Left forelimb (tissue), 1 donor: ENCODE data around the gene TOP1.

ENCODE experiments used
- DNase-seq: peaks from one replicate; pipeline ENCODE4 v3.0.0-alpha.2; 2018; ENCODE audit warnings: low spot score

The TOP1 gene

DNA sequence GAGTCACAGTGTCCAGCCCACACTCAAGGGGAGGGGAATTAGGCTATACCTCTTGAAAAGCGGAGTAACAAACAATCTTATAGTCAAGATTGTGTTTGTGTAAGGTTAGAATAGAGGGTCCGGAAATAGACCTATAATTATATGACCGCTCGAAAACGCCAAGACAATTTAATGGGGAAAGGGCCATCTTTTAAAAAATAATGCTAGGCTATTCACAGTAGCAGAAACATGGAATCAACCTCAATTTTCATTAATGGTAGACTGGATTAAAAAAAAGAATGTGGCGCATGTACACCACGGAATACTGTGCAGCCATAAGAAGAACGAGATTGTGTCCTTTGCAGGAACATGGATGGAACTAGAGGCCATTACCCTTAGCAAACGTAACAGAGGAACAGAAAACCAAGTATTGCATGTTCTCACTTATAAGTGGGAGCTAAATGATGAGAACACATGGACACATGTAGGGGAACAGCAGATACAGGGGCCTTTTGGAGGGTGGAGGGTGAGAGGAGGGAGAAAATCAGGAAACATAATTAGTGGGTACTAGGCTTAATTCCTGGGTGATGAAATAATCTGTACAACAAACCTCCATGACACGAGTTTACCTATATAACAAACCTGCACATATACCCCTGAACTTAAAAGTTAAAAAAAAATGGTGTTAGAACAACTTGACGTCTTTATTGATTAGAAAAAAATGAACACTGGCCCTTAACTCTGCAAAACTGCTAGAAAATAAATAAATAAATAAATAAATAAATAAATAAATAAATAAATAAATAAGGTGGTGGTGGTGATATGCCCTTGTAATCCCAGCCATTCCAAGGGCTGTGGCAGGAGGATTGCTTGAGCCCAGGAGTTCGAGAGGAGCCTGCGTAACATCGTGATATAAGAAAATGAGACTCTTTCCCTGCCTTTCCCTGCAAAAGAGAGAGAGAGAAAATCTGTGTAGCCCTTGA, 30.3 kb downstream of the TOP1 start:
- no peak for DNase-seq

DNA sequence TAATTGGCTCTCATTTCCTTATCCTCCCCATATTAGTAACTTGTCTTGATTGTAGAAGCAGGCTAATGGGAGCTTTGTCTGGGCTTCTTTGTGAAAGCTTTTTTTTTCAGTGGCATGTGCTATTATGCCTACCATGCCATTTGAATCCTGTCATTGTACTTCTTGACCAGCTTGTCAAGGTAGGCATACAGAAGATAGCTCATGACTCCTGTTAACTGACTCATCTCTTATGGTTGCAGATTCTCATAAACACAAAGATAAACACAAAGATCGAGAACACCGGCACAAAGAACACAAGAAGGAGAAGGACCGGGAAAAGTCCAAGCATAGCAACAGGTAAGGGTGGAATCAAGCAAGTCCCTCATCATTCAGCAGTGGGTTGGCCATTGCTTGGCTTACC, 32.5 kb downstream of the TOP1 start:
- DNase-seq = no peak

DNA sequence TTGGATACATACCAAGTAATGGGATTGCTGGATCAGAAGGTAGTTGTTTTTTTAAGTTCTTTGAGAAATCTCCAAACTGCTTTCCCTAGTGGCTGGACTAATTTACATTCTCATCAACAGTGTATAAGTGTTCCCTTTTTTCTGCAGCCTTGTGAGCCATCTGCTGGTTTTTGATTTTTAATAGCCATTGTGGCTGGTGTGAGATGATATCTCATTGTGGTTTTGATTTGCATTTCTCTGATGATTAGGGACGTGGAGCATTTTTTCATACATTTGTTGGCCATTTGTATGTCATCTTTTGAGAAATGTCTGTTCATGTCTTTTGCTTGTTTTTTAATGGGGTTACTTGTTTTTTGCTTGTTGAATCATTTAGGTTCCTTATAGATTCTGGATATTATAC, 34.8 kb downstream of the TOP1 start:
- DNase-seq = no peak

DNA sequence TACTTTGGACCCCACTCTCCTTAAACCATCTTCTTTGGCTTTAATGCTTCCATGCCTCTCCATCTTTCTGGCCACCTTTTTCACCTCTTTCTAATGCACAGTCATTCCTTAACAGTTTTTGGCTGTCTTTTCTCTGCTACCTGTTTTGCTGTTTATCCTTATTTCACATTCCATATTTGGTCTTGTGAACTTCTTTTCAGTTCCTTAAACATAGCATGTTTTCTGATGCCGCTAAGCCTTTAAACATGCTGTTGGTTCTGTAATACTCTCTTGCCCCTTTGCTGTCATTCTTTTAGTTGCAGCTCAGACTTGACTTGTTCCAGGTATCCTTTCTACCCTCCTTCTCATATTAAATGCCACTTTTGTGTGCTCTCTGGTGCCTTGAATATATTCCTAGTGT, 35.8 kb downstream of the TOP1 start:
- DNase-seq = no peak

DNA sequence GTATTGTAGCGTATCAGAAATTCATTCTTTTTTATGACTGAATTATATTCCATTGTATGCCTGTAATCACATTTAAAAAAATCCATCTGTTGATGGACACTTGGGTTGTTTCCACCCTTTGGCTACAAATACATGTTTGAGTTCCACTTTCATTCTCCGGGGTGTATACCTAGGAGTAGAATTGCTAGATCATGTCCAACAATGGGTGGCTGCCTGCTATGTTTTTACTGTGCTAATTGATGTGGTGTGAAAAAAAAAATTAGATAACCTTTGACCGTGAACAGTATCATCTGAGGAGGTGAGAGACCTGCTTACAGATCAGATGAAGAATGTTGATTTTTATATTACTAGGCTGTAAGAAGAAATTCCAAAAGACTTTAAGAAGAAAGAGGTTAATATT, 37.1 kb downstream of the TOP1 start:
- DNase-seq = no peak

DNA sequence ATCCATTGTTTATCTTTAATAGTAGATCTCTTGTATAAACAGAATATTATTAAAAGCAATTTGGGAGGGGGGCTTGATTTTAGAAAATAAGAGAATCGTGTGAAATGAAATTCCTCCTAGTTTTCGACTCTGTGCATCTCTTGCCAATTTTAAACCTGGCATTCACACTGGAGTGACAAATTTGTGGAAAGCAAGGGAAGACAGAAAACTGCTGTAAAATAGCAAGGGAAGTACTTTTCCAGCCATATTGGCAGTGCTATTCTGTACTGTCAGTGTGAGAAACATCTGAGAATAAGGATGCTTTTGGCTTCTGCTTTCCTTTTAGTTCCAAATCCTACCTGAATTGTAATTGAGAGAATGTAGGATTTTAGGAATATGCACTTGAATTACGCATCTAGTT, 40.2 kb downstream of the TOP1 start:
- no peak for DNase-seq

DNA sequence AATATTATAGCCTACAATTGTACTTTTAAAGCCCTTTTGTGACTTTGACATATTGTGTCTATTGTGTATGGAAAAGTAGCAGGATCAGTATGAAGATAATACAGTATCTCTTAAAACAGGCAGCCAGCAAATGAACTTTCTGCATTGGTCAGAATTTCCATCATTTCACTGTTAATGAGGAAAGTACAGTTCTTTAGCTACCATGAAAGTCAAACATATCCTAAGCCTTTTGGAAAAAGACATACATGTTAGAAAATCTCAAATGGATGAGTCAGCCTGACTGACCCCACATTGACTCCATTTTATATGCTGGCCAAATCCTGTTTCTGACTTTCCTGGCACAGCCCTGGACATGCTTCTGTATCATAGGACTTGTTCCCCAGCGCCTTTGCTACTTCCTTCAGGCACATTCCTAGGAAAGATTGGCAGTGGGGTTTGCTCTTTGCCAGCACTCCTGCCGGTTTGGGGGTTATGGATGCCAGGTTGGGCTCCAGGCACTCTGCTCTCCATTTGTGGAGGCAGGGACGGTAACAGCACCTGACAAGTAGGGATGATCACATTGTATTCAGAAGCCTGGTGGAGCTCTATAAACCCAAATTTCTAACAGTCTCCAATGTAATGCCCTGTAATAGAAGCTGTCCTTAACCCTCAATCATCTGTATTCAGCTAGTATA, 43.7 kb downstream of the TOP1 start:
- DNase-seq = no peak

DNA sequence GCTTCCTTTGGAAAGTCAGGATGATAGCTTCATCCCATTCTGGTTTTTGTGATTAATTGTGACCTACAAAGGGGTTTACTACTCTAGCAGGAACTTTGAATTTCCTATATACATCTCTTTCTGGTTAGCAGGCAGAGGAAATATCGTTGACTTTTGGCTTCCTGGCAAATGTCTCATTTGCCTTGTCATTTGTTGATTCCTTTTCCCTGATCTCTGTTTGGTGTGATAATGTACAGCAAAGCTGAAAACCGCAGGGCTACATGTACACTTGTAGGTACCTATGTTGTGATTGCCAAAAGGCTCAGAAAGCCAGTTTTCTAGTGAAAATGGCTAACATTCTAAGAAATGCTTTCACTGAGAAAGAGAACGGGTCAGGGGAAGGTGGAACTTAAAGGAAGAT, 44.3 kb downstream of the TOP1 start:
- DNase-seq = no peak

DNA sequence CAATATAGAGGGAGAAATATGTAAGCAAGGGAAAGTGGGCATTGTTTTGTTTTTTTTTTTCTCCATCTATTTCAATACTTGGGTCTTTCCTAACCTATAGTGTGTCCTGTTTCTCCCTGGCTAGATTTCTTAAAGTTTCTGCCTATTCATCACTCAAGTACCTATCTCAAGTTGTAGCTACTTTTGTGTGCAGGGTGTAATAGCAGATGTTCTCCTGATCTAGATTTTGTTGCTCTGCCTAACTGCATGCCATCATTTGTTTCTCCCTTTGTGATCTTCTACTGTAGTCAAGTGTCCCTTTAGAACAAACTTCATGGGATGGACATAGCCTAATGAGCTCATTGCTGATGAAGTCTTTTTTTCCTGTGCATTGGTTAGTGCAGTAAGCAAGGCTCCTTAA, 45.8 kb downstream of the TOP1 start:
- no peak for DNase-seq

DNA sequence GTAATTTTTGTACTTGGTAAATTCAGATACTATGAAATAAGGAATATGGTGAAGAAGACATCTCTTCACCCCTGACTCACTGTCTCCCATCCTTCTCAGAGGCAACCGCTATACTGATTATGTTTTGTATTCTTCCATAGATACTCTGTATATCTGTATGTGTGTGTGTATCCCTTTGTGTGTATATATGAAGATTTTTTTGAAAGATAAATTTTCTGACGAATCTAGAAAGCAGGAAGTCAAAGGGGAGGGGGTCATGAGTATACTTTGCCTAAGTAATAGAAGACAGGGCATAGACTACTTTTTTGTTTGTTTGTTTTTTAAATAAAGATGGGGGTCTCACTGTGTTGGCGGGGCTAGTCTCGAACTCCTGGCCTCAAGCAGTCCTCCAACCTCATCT, 48.2 kb downstream of the TOP1 start:
- DNase-seq = no peak

DNA sequence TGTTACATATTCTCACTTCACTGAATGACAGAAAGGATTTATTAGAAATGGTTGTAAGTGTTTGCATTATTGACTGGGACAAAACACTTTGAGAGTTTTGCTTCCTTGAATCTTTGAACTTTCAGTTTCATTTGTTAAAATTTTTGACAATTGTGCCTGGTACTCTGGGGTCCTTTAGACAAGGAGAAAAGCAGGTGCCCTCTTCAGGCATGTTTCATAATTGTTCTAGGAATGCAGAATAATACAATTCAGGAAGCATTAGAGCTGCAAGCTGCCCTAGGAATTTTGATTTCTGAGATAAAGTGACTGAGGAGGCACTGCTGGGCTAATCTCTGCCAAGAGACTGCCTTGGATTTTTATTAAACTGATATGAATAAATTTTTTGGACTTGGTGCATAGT, 49.7 kb downstream of the TOP1 start:
- no peak for DNase-seq

DNA sequence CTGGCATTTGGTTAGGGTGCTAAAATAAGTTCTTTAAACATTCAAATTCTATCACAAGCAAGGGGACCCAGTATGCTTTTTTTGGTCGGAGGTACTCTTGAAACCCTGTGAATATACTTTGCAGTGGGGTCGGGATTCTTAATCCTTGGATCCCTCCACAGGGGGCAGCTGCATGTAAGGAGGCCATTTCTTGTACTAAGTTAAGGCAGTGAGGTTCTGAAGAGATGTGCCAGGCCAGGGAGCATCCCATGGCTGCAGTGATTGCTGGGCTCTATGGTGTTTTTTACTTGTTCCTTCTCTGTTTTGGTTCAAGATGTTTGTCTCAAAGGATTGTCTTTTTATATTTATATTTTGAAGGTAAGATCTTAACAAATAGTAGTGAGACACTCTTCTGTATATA, 50.4 kb downstream of the TOP1 start:
- no peak for DNase-seq

DNA sequence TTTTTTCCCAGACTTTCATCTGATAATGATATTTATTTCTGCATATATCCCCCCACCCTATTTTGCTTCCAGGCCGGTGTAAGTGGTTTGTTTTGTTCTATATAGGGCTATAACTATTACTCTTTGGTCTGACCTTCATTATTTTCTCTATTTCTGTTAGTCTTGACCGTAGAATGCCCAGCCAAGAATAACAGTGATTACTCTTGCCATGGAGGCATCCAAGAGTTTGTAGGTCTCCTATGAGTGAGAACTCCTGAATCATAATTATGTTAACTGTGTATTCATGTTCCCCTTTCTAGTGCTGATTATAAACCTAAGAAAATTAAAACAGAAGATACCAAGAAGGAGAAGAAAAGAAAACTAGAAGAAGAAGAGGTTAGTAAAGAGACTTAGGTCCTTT, 52.2 kb downstream of the TOP1 start:
- no peak for DNase-seq

DNA sequence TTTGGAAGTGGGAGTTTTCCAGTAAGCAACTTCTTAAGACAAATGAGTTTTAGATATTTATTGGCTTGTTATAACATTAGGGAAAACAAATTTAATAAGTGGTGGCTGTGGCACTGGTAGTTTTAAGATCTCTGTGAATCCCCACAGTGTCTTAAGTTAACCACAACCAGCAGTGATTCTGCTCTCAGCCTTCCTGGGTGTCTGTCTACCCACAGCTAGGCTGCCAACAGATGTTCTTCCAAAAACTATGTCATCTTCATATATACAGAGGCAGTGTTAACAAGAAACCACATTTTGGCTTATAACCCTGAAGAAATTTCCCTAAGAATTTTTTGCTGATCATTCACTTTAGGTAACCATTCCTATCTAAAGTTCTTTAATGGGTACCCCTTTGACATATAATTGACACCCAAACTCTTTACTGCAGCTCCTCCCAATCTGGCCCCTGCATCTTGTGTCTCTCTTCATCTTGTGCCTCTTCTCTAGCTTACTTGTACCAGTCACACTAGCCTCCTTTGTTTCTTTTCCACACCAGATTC, 52.7 kb downstream of the TOP1 start:
- no peak for DNase-seq

DNA sequence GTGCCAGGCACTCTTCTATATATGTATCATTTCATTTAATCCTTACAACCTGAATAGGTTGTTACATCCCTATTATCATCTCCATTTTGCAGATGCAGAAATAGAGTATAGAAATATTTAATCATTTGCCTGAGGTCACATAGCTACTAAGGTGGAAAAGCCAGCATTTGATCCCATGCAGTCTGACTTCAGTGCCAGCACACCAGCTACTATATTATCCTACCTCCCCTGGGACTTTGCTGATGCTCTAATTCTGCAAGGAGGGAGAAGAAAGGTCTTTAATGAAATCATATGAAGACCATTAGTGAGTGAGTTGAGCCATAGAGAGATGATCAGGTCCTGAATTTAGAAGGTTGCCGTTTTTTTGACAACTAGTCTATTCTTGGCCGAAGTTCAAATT, 53.7 kb downstream of the TOP1 start:
- DNase-seq = no peak

DNA sequence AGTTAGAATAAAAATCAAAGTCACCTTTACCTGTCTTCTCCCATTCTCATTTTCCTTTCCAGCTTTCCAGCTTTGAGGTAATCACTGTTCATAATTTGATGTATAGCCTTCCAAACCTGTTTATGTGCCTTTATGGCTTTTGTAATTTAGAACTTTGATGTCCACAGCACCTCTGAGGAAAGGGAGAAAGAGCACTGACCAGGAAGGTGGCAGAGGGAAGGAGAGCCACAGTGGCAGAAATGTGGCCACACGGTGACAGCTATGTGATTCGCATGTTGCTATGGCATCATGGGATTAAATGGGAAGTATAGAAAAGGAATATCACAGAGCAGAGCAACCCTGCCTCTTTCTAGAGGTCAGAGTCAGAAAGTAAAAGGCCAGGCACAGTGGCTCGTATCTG, 57.0 kb downstream of the TOP1 start:
- DNase-seq = no peak

DNA sequence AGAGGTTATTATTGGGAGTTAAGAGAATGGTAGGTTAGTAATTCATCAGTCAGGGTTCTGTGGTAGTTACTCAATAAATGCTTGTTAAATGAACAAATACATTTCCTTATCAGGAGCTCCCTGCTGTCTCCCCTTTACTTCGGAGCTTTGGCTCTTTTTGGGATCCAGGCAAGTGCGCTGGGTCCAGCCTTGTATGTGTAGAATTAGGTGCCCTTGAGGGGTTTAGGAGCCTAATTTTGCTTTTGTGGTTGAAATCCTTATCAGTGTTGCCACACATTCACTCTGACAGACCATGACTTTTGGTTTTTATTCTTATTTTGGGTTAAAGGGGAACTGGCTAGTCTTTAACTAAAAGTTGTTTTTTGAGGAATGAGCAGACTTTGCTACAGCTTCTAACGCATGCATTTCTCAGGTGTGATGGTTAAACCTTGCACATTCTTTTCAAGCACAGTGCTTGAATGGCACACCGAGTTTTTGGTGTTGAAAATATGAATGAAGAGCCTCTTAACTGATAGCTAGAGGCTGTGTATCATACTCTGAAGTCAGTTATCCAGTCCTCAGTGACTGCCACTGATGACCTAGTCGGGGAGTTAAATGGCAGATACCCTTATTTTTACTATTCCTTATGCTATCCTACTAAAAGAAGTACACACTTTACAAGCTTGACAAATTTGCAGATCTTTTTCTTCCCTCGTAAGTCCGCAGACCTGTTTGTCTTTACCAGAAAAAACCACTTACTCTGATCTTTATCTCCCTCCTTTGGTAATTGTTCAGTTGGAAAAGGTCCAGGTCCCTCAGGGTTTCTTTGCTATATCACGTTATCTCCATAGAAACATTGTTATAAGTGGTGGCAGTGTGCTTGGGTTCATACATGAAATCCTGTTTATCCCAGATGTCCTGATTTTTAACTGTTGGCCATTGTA, 58.0 kb downstream of the TOP1 start:
- no peak for DNase-seq

DNA sequence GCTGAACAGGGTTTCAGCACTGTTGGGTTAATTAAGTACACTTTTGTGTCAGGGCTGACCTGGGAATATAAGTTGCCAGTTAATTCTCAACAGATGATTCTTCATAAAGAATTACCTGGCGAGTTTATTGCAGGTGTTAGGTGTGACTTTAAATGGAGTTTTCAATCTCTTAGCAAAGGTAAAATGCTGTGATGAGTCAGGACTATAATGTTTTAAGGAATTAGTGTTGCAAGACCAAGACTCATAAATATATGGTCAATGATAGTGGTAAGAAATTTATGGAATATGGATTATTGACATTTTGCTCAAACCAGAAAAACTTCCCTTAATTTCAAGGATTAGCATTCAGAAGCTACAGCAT, 58.7 kb downstream of the TOP1 start:
- DNase-seq = no peak

DNA sequence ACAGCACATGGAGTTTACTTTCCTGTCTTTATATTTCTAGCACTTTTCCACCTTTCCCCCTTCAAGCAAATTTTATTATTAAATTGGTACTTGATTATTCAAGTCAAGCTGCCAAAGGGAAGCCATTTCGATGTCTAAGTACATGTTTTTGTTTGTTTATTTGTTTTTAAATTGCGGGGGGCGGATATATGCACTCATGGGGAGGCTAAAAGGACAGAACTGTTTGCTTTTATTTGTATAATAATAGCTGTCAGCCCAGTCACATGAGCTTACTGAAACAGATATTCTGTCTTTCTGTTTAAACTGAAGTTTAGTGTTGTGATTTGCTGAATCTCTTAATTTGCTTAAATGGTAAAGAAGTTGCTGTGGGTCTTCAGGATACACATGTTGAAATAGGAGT, 59.2 kb downstream of the TOP1 start:
- DNase-seq = no peak

DNA sequence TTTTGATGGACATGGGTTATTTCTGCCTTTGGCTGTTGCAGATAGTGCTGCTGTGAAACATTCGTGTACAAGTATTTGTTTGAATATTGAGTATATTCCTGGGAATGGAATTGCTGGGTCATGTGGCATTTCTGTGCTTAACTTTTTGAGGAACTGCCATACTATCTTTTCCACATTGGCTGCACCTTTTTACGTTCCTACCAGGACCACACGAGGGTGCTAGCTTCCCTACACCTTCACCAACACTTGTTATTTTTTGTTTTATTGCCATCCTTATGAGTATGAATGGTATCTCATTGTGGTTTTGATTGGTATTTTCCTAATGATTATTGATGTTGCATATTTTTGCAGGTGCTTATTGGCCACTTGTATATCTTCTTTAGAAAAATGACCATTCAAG, 60.9 kb downstream of the TOP1 start:
- DNase-seq = no peak

DNA sequence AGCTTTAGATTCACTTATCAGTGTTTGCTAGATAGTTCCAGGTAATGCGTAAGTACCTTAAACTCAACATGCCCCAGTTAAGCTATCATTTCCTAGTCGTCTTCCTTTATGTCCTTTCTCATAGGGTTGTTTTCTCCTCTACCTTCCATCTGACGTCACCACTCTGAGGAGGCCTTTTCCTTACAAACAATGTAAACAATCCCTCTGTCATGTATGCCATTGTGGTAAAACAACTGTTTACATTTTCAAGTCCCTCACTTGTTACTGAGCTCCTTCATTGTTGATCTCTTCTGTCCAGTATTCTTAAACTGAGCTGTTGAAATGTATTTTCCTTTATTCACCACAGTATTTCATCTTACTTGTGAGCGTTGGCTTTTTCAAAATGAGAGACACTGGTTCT, 63.3 kb downstream of the TOP1 start:
- DNase-seq = no peak

DNA sequence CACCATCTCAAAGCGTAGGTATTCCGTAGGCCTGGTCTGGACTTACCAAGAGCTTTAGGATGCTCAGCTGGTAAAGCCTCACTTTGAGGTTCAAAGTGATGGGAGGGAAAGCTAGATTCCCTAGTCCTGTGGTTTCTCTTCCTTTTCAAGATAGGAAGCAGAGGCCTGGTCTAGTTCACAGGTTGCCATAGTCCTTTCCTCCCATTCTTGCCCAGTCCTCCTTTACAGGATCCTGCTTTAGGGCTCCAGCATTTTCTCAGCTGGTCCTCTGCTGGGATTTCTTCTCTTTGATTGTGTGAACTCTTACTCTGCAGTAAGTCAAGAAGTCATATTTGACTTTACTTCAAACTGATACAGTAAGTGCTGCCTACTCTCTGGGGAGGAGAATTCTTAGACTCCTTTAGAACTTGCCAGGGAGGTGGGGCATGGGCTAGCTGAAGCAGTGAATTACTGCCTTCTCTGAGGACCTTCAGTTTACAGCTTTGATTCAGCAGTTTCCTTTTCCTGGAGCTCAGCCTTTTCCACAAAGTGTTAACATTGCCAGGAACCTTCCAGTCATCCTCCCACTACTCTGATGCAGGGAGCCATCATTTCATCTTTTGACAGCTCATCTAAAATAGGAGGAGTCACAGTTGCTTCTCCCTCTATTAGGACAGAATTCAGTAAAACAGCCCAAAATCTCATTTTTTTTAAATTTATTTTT, 65.9 kb downstream of the TOP1 start:
- no peak for DNase-seq
